GM18867 (cell line): ENCODE measurements around the gene IP6K3.

Experiments
- ATAC-seq: cut with Tn5 transposase; IDR thresholded peaks from one replicate; pipeline ENCODE4 v1.9.1; 2021; ENCODE audit warnings: mild to moderate bottlenecking, moderate library complexity; ENCODE audit not compliant: unreplicated experiment

IP6K3 gene

GRCh38 chr6:33777398-33778388 lies 31.0 kb upstream of the IP6K3 start:
- ATAC-seq: no peak

- ATAC-seq: no peak
Measured at GRCh38 chr6:33776764-33777163, 30.1 kb upstream of the IP6K3 start.

- ATAC-seq: no peak
Measured at GRCh38 chr6:33776186-33776585, 29.5 kb upstream of the IP6K3 start.

- ATAC-seq: no peak
Measured at GRCh38 chr6:33774774-33775173, 28.1 kb upstream of the IP6K3 start.

- no peak for ATAC-seq
Measured at GRCh38 chr6:33772902-33773472, 26.3 kb upstream of the IP6K3 start.

GRCh38 chr6:33772082-33772830 lies 25.6 kb upstream of the IP6K3 start:
- ATAC-seq: no peak

GRCh38 chr6:33771146-33772081 lies 24.7 kb upstream of the IP6K3 start:
- no peak for ATAC-seq

GRCh38 chr6:33770833-33771145 lies 24.1 kb upstream of the IP6K3 start:
- ATAC-seq: no peak

- no peak for ATAC-seq
Measured at GRCh38 chr6:33770124-33770832, 23.6 kb upstream of the IP6K3 start.

GRCh38 chr6:33769248-33769821 lies 22.6 kb upstream of the IP6K3 start:
- ATAC-seq: no peak

GRCh38 chr6:33768644-33769120 lies 22.0 kb upstream of the IP6K3 start:
- peak; percentile 56 for ATAC-seq

- ATAC-seq: no peak
Measured at GRCh38 chr6:33766921-33767907, 20.5 kb upstream of the IP6K3 start.

- no peak for ATAC-seq
Measured at GRCh38 chr6:33765368-33765767, 18.7 kb upstream of the IP6K3 start.

GRCh38 chr6:33764036-33764435 lies 17.3 kb upstream of the IP6K3 start:
- ATAC-seq: no peak

- ATAC-seq: no peak
Measured at GRCh38 chr6:33763483-33763882, 16.8 kb upstream of the IP6K3 start.

GRCh38 chr6:33762713-33763112 lies 16.0 kb upstream of the IP6K3 start:
- no peak for ATAC-seq

- ATAC-seq: no peak
Measured at GRCh38 chr6:33761922-33762629, 15.4 kb upstream of the IP6K3 start.

- ATAC-seq: no peak
Measured at GRCh38 chr6:33761581-33761921, 14.8 kb upstream of the IP6K3 start.
